GM20000 (cell line): ENCODE results near the gene PLBD2.

Source experiments
- DNase-seq: peaks from one replicate; pipeline ENCODE4 v3.0.0; 2012; ENCODE audit warnings: low spot score
- CTCF ChIP-seq: IDR thresholded peaks from 2 replicates; pipeline ENCODE4 v1.5.1; 2012; ENCODE audit warnings: mild to moderate bottlenecking, control low read depth; ENCODE audit errors: extremely low read depth, missing control alignments

Gene PLBD2

GRCh38 chr12:113392520-113392919 is 34.1 kb downstream of the PLBD2 start:
- no peak for TF ChIP-seq CTCF
- DNase-seq: no peak

- DNase-seq: peak; percentile 54
- TF ChIP-seq CTCF: no peak
Observed at GRCh38 chr12:113392988-113393579, 34.7 kb downstream of the PLBD2 start.

GRCh38 chr12:113393749-113394148 is 35.4 kb downstream of the PLBD2 start:
- no peak for TF ChIP-seq CTCF
- DNase-seq: no peak

- DNase-seq: no peak
- no peak for TF ChIP-seq CTCF
Observed at GRCh38 chr12:113395119-113395518, 36.7 kb downstream of the PLBD2 start.

- no peak for DNase-seq
- TF ChIP-seq CTCF: no peak
Observed at GRCh38 chr12:113396200-113396599, 37.8 kb downstream of the PLBD2 start.

- no peak for DNase-seq
- TF ChIP-seq CTCF: no peak
Observed at GRCh38 chr12:113396828-113397496, 38.6 kb downstream of the PLBD2 start.

- no peak for DNase-seq
- no peak for TF ChIP-seq CTCF
Observed at GRCh38 chr12:113397497-113398197, 39.3 kb downstream of the PLBD2 start.
